AG08396 (cell line): ENCODE results near the gene BBS7.

Source experiments
- DNase-seq: peaks from one replicate; pipeline ENCODE4 v3.0.0; 2012; ENCODE audit warnings: low spot score, mixed read lengths

The BBS7 gene

DNA sequence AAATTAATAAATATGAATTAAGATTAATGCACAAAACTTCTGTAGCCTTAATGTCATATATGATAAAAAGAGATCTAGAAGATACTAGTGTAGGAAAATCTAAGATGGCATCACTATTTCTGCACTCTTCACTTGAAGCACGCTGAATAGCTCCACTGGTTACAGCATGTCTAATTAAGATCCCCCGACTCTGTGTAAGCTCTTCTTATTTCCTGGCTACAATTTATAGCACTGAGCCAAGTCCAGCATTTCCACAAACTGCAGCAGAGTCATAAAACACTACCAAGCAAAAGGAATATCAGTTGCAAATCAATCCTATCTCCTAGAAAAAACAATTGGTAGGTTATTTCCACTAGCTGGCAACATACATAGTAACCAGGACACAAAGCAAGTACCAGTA is 45.3 kb downstream of the BBS7 start:
- no peak for DNase-seq

DNA sequence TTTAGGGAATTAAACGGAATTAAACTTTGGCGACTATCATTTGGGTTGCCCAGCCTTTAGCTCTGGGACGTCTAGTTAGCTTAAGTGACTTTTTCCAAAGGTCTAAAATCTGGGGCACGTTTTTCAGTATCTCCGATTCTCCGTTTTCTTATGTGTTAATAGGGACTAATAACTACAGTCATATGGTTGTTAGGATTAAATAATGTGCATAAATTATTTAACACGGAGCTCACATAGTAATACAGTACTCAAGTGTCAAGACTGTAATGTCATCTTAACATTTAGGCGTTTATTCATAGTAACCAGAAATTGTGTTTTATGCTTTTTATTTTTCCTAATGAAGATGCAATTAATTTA is 46.1 kb downstream of the BBS7 start:
- no peak for DNase-seq

DNA sequence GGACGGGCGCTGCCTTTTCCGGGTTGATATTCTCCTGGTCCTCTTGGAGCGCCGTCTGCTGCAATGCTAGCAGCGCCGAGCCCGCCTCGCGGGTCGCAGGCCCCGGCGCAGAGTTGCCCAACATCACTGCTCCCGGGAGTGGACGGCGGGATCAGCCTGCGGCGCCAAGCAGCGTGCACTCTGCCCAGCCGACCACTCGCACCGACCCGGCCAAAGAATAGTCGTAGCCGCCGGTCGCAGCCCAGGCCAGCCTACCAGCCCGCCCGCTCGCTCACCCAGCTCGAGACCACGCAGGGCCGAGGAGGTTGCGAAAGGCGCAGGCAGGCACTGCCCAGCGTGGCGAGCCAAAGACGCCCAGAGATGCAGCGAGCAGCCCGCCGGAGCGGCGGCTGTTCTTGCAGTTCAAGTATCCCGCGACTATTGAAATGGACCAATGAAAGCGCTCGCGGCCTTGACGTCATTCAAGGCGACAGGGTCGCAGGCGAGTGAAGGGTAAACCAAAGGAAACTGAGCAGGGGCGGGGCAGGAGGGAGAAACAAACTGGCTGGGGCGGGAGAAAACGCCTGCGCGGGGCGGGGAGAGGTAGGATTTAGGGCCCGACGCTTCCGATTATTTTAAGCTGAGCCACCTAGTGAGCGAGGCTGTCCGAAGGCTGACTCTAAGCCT is 46.6 kb downstream of the BBS7 start, which contains the start of gene CCNA2:
CCNA2 (minus strand) TSS at position 379 of the 666 bp plus-strand sequence; CDS start at position 124, 255 bp downstream.
- DNase-seq, result peak; percentile 97

DNA sequence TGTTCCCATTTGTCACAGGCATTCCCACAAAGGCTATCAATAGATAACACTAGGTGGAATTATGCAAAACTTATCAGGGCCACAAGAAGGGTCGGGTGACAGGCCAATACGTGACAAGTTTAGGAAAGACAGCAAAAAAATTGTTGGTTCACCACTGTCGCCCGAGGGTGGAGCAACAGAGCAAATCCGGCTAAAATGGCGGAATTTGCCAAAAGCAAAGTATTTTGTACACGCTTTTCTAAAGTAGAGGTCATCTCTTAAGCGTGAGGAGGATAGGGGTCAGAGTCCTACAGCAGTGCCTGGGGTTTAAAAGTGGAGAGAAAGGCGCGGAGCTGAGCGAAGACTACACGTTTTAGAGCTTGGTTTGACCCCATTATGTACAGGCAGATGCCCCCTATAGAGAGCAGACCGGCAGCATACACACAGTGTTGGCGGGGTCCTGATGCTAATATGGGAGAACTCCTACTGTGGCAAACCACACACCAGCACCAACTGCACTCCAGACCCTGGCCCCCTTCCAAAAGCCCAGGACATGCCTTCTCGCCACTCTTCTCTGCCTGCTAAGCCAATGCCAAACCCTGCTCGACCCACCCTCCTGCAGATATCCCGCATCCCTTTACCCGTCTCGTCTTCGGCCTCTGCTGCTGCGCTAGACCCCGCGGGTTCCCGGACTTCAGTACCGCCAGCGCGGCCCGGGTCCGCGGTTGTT is 47.3 kb downstream of the BBS7 start:
- peak; percentile 34 for DNase-seq

DNA sequence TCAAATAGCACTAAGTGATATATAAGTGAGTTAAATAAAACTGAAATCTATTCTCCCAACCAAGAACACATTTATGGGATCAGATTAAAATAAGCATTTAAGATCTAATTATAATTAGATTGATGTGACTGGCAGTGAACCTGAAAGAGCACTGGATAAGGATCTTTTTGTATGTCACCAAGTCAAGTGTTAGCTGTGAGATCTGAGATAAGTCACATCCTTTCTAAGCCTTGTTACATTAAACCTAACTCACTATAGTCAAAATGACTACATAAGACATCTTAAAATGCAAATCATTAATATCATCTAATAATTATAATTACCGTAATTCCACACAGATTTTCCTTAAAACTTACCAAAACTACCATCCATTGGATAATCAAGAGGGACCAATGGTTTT is 48.2 kb downstream of the BBS7 start:
- no peak for DNase-seq

DNA sequence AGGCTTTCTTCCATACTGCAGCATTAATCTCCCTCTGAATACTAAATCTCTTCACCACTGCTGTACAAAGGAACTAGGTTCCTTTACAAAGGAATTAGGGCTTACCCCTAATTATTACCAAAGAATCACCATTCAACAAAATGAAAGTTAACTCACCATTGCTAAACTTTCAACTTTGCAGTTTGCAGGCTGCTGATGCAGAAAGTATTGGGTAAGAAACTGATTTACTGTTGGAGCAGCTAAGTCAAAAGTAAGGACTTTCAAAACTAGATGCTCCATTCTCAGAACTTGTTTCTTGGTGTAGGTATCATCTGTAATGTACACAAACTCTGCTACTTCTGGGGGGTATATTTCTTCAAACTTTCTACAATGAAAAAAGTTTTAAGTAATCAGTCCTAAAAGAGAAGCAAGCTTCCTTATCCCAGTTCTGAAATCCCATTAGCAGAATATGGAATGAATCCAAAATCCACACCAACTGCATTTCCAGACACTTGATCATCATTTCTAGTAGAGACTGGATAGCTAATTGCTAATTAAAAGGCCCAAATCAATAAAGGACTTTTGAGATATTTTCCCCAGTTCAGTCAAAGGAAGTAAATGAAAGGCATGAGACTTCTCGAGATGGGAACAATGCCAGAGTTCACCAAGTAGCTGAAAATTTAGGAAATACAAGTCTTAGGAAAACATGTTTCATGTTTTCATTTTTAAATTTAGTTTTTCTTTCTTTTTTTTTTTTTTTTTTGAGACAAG is 50.9 kb downstream of the BBS7 start:
- no peak for DNase-seq

DNA sequence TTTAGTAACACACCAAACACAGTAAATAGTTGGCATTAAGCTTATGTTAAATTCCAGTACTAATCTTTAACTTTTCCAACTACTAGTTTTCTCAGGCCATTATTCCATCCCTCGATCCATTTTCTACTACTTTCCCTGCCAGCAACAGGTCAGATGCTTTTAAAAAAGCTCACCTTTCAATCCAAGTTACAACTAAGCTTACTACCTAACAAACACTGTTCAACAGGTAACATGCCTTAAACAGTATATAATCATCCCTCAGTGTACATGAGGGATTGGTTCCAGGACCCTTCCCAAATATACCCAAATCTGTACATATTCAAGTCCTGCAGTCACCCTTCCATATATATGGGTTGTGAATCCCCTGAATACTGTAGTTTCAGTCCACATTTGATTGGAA is 52.1 kb downstream of the BBS7 start:
- DNase-seq, result no peak

DNA sequence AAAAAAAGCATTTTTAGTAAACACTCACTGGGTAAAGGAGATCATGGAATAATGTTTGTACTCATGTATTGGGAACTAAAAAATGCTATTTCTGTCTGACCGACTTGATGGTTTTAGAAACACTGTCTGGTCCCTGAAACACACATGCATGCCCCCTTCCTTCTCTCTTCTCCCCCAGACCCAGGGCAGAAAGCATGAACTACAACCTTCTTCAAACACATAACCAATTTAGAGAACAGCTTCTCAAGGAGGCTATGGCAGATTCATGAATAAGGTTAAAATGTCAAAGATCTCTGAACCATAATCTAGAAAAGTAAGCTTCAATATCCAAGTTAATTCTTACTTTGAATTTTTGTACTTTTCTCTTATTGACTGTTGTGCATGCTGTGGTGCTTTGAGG is 52.6 kb downstream of the BBS7 start:
- no peak for DNase-seq

DNA sequence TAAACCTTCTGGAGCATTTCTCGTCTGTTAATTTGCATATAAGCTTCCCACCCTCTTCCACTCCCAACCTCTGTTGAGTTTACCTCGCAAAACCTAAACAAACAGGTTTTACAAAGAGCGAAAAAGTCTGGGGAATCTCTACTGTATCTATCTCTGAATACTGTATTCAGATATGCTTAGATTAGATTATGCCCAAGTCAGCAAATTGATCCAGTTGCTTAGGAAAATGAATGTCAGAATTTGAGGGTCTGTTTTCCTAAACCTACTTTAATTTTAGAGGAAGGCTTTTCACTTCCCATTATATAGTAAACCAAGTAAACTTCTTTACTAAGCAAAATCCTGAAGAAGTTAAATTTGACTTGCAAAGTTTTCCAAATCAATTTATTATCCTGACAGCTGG is 53.3 kb downstream of the BBS7 start:
- DNase-seq, result no peak

DNA sequence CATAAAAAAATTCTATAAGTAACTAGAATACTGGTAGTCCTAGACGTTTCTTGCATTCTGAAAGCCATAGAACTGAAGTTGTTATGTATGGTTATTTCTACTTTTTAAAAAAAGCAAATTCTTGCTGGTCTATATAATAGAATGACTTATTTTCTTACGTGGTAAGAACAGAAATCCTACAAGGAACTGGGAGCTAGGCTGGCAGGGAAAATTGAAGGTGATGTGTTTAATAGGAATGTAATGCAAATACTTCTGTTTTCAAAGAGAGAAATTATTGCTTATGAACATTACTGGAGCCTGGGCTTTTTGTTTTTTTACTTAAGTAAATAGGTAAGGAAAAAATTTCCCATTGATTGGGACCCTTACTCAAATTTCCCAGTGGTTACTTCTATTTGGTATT is 55.5 kb downstream of the BBS7 start:
- DNase-seq, result no peak

DNA sequence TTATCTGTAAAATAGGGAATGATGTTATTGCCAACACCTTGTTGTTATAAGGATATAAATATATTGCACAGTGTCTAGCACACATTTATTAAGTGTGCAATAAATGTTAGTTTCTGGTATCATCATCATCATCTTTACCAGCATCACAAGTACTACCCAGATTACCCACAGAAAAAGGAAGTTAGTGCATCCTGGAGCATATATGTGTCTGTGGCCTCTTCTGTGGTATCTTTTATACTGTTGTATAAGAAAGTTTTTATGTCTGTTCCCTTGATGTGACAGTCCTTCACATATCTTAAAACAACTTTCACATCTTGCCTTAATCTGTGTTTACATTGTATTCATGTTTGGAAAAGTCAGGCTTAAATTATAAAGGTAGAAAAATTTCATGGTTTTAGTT is 59.2 kb downstream of the BBS7 start:
- DNase-seq, result no peak

DNA sequence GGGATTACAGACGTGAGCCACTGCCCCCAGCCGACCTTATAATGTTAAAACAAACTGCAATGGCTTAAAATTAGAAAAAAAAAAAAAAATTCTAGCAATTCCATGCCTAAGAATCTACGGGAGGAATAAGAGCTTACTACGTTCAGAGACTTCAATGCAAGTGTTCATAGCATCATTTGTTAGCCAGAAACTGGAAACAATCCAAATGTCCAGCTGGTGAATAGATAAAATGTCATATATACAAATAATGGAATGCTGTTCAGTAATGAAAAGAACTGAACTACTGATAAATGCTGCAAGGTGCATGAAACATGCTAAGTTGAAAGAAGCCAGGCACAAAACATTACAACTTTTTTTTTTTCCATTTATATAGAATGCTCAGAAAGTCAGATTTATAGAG is 63.9 kb downstream of the BBS7 start:
- DNase-seq, result no peak

DNA sequence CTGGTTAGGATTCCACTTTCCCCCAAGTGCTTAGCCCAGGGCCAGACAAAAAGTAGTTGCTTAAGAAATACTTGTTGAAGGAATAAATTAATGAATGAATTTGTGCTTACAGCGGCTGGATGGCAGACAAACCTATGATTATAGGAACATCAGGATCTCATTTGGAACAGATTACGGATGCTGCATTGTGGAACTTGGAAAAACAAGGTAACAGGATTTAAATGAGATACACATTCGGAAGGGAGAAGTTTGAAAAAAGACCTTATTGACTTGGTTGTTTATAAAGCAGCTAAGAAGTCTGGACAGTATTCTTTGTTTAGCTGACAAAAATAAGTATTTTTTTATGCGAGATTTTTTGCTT is 68.6 kb downstream of the BBS7 start:
- no peak for DNase-seq

DNA sequence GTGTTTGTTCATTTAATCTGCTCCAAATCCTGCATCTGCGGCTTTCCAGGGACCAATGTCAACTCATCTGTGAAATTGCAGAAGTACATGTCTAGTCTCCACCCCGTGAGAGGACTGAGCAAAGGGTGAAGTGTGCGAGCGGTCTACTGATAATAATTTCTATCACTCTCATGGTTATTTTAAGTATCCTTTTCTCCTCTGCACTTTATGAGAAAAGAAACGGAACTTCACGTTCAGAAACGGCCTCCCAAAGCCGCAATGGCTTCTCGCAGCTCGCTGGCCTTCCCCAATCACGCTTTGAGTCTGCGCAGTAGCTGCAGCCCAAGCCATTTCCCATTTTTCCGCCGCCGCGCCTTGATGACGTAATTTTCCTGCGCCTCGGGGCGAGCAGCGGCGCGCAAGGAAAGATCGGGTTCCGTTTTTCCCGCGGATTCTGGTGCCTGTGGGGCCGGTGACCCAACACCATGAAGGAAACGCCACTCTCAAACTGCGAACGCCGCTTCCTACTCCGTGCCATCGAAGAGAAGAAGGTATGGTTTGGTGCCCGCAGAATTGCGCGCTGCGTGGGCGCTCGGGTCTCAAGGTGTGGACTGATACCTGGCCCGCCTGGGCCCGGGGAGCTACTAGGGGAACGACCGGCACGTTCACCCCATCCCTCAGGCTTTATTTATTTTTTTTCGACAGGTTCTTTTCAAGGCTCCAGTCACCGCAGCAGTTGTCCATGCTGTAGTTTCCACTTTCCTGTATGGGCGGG is 69.1 kb downstream of the BBS7 start, which contains the start of gene EXOSC9:
EXOSC9 (plus strand) TSS at position 363 of the 754 bp plus-strand sequence; CDS start at position 465, 102 bp downstream.
- peak; percentile 90 for DNase-seq

DNA sequence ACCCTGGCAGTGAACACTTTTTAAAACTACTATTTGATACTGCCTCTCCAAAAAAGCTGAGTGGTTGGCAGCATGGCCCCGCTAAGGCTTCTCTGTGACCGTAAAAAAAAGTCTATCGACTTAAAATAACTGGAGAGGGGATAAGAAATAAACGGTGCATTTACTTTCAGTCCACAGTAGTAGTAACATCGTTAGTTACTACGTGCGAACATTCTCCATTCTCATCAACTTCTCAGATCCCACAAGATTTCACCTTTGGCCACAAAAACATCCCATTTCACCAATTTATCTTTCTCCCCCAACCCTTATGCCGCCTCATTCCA is 69.7 kb downstream of the BBS7 start:
- no peak for DNase-seq

DNA sequence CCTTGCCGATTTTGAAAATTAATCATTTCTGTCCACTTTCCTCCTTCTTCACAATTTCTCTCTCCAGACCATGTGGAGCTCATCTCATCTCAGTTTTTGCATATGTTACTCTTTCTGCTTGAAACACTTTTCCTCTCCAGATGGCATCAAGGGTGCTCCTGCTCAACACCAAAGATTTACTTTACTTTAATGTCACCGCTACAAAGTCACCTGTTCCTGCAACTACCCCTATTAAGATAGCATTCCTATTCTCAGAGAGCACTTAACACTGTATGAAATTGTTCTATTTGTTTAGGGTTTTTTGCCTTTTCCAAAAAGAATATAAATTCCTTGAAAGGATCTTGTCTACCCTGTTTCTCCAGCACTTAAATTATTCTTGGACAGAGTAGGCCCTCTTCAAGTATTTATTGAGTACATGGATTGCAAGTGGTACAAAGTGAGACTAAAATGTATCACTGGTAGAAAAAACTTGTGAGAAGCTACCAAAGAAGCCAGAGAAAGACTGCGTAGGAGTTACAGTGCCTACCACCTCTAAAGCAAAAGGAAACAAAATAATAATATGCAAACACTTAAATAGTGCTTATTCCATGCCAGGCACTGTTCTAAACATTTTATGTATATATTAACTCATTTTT is 70.3 kb downstream of the BBS7 start:
- DNase-seq, result no peak

DNA sequence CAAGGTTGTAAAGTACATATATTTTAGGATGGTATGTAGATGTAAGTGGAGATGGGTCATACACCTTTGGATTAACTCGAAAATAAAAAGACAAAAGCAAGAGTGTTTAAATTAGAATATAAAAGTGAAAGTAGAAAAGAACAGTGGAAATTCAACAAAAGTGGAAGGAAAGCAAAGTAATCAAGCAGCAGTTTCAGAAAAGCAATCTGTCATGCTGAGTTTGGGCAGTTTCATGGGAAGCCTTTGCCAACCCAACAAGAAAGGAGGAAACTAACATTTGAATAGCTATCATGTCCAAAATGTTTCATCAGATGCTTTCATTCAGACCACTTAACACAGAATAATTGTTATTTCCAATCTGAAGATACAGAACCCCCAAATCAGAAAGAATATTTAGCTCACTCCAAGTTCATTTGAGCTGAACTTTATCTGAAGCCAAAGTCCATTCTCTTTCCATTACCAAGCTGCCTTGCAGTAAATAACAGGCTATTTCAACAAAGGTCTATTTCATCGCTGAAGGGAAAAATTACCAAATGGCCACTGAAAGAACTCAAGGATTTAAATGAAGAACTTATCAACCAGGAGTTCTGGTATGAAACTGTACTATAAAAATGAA is 71.0 kb downstream of the BBS7 start:
- DNase-seq, result no peak

DNA sequence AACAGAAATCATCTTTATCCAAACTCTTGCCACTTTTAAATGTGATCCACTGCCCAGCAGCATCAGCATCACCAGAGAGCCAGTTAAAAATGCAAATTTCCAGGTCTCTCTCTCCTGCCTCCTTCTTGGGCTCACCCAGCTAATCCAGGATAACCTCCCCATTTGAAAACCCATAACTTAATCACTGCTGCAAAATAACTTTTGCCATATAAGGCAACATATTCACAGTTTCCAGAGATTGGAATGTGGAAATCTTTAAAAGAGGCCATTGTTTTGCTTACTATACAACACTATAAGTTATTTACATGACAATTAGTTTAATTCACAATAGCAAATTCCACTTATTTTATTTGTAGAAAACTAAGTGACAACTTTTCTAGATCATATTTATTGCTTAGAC is 74.0 kb downstream of the BBS7 start:
- no peak for DNase-seq

DNA sequence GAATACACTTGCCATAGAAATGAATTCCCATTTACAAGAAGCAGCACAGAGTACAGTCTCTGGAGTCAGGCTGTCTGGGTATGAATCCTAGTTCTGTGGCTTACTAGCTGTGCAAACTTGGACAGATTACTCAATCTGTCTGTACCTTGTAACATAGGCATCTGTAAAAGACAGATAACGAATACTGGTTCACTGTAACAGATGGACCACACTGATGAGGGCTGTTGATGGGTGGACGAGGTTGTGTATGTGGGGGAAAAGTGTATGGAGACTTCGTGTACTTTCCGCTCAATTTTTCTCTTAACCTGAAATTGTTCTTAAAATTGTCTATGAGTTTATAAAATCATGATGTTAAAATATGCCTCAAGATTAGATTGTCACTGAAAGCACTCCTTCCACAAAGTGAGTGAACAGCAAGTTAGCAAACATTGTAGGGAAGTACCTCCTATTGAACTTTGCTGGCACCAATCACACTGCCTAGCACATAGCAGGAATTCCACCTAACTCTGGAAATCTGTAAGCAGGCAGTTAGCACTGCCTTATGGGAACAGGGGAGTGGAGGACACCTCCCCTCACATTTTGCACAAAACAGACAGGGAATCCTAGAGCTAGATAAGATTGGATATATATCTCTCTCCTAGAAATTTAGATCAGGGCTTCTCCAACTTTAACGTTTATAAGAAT is 75.6 kb downstream of the BBS7 start:
- DNase-seq, result no peak

DNA sequence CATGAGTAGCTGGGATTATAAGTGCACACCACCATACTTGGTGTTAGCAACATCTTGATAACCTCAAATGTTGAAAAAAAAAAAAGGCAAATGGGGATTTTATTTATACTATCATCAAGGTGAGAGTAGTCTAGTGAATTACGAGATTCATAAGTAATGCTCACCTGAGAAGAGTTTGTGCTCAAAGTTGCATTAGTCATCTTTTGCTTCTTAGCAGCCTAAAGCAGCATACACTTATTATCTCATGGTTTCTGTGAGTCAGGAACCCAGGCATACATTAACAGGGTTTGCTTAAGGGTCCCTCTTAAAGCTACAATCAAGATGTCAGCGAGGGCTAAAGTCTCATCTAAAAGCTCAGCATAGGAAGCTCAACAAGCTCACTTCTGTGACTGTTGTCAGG is 77.3 kb downstream of the BBS7 start:
- no peak for DNase-seq

DNA sequence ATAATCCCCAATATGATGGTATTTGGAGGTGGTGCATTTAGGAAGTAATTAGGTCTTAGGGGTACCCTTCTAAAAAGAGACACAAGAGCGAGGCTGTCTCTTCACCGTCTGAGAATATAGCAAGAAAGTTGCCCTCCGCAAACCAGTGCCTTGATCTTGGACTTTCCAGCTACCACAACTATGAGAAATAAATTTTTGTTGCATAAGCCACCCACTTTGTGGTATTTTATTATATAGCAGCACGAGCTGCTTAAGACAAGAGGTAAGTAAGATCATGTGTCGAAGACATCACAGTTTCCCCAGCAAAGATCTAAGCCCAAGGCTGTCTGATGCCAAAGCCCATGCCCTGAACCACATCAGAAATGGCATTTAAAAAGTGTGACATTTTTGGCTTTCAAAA is 78.8 kb downstream of the BBS7 start:
- DNase-seq, result no peak
